HG03095 (cell line): ENCODE data around the gene QKI.

Experiments
- ATAC-seq: cut with Tn5 transposase; IDR thresholded peaks from one replicate; pipeline ENCODE4 v1.9.1; 2021; ENCODE audit warnings: moderate library complexity; ENCODE audit not compliant: unreplicated experiment

QKI gene

GRCh38 chr6:163391985-163392384 lies 22.5 kb upstream of the QKI start:
- no peak for ATAC-seq

GRCh38 chr6:163392533-163392932 lies 22.0 kb upstream of the QKI start:
- ATAC-seq, result no peak

GRCh38 chr6:163393923-163394322 lies 20.6 kb upstream of the QKI start:
- no peak for ATAC-seq

GRCh38 chr6:163394659-163395058 lies 19.9 kb upstream of the QKI start:
- no peak for ATAC-seq

DNA sequence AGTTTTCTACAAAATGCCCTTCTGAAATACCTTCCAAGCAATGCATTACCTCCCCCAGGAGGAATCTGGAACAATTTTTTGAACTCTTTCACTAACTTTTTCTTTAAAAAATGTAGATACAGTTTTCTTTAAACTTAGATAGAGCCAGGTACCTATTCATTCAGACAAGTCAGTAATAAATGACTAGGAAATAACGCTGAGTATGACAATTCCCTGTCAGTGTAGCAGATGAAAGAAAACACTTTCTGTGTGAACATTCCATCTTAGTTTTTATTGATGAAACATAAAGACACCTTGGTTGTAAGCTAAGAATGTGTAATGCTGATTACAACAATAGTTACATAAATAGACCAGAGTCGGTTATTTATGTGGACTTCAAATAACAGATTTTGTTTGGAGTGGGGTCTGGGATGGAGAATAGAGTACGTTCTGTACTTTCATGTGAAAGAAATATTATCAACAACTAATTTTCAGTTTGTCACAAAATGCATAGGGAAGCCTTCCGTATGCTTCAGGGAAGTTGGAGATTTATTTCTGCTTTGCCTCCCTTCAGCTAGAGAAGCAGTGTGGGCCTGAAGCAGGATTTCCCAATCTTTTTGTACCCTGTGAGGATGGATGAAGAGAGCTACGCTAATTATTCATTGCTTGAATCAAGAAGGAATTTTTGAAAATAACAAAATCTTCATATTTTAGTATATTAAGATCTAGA lies 19.2 kb upstream of the QKI start:
- ATAC-seq, result no peak

GRCh38 chr6:163395831-163396185 lies 18.7 kb upstream of the QKI start:
- ATAC-seq, result no peak

GRCh38 chr6:163397326-163397725 lies 17.2 kb upstream of the QKI start:
- no peak for ATAC-seq

GRCh38 chr6:163398115-163398514 lies 16.4 kb upstream of the QKI start:
- no peak for ATAC-seq

DNA sequence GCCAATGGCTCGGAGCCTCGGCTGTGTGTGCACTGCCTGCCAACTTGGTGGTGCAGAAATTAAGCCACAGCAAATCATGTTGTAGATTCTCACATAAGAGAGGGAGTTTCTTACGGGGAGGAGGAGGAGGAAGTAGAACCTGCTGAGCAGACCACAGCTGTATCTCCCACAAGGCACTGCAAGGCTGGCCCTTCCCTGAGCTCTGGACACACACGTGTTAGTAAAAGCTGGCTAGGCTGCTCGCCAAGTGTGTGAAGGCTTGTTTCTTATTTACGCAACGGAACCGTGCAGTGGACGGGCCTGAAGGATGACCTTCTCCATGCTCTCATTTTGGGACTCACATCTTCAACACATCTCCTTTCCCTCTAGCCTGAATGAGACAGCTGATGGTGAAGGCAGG lies 15.7 kb upstream of the QKI start:
- peak; percentile 63 for ATAC-seq

GRCh38 chr6:163400509-163400908 lies 14.0 kb upstream of the QKI start:
- ATAC-seq, result no peak

GRCh38 chr6:163401039-163401885 lies 13.3 kb upstream of the QKI start:
- ATAC-seq, result no peak

DNA sequence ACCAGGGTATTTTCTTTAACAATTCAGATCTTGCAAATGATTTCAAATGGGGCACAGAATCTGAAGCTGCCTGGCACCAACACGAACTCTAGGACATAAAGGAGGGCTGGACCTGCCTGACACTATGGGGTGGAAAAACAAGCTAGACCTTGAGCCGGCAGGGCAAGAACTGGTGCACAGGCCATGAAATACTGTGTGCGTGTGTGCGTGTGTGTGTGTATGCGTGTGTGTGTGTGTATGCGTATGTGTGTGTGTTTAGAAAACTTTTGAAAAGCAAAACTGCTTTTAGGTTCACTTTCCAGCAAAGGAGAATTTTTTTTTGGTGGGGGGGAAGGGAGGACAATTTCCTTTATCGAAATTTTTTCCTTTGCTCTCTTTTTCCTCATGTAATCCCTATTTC lies 11.9 kb upstream of the QKI start:
- no peak for ATAC-seq

GRCh38 chr6:163404825-163405265 lies 9.7 kb upstream of the QKI start:
- no peak for ATAC-seq

GRCh38 chr6:163405412-163406309 lies 8.9 kb upstream of the QKI start:
- ATAC-seq, result peak; percentile 71

DNA sequence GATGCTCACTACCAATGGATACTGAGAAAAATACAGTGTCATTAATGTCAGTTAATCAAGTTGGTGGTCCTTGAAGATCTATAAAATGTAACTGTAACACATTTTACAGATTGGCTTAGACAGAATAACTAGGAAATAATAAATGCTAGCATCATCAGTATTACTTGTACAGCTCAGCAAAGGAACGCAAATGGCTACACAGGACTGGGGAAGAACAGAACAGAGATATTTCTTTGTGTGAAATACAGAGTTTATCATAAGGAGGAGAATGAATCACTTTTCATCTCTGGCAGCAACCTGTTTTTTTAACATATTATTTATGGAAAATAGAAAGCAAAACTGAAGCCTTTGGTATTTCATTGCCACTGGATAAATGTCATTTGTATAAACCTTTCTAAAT lies 8.2 kb upstream of the QKI start:
- ATAC-seq, result peak; percentile 11

- ATAC-seq, result no peak
Measured at GRCh38 chr6:163406830-163407229, 7.7 kb upstream of the QKI start.

- no peak for ATAC-seq
Measured at GRCh38 chr6:163408352-163408991, 6.0 kb upstream of the QKI start.

DNA sequence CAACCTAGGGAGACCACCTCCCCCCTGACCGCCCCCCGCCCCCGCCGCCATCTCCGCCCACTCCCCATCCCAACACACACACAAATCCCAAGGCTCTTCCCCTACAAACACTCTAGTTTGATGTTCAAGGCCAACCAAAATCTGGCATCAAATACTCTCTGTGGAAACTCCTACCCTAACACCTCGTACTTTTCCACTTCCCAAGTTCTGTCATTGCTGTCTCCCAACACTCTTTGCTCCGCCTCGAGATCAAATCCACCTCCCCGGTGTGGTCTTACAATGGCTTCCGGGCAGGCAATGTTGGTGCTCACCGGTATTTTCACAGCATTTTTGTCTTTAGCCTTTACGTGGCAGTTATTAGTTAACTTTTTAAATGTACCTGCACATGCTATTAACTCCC lies 4.8 kb upstream of the QKI start:
- ATAC-seq, result no peak

- ATAC-seq, result no peak
Measured at GRCh38 chr6:163412341-163412740, 2.2 kb upstream of the QKI start.

DNA sequence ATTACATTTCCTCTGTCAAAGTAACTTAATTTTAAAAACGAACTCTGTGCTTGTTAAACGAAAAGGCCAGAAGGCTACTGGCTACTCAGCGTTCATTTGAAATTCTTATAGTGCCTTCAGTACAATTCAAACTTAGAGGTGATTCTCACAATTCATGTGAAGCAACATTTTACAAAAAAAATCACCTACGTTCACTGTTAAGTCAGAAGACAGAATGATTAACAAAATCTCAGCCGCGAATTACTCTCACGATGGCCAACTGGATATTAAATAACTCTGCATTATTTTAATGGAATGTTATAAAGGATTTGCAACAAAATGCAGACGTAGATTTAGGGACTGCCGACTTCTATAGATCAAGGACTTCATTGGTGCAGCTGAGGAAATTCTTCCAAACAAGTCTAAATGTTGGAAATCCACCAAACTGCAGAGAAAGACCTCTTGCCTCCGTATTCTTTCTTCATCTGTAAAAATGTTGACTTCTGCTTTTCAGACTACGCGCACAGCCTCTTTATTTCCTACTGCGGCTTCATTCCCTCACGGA lies 1.6 kb upstream of the QKI start:
- no peak for ATAC-seq
